HepG2 (cell line): ENCODE results near the gene MAN2A1. TPM values are rescaled to one million over a fixed set of nuclear protein-coding genes. Genes with fewer than 3 reads are reported as not detected.

Experiments used
- ATAC-seq: fragments of 200-7000 bp; cut with Tn5 transposase; 3 replicates; pipeline ENCODE4 v1.9.1; 2020; ENCODE audit warnings: mild to moderate bottlenecking, moderate library complexity
- BruUV-seq: library from RNA; stranded (reverse); fragments of 400-500 nt; replicated peaks from 2 replicates; lab custom pipeline; 2021; lab: Mats Ljungman, UMichigan
- CTCF ChIA-PET: fragments of 300-600 bp; formaldehyde crosslinking; extraction: SDS; loops from one replicate; lab custom pipeline; 2021; ENCODE audit warnings: low total read pairs, inconsistent platforms, low intra/inter-chr PET ratio; lab: Yijun Ruan, JAX
- POLR2A ChIA-PET: fragments of 350-600 bp; sonication (Branson Sonifier 250); formaldehyde crosslinking; loops from one replicate; lab custom pipeline; 2020; ENCODE audit warnings: antibody characterized with exemption, inconsistent platforms; lab: Yijun Ruan, JAX
- DNase-seq: peaks from one replicate; pipeline ENCODE4 v3.0.0-alpha.2; 2015; ENCODE audit warnings: low spot score
- FAIRE-seq: peaks from 3 replicates; lab custom pipeline; 2011; peaks lifted over from hg19 to GRCh38; lab: Jason Lieb, UNC
- H2AFZ ChIP-seq: one replicate; pipeline ENCODE4 v1.6.1; 2011; ENCODE audit warnings: low read length, inconsistent platforms
- H3K27ac ChIP-seq: fragments of 300-600 bp; 3 replicates; pipeline ENCODE4 v1.8.0; 2011; ENCODE audit warnings: mixed run types, mild to moderate bottlenecking, mixed read lengths, low read length, inconsistent platforms; ENCODE audit not compliant: insufficient read depth; ENCODE audit errors: extremely low read length
- H3K27me3 ChIP-seq, 2 experiments: fragments of 200-600 bp in 1 of 2; 2 replicates in 1 of 2; 3 replicates in 1 of 2; pipeline versions ENCODE4 v1.6.0 to v1.8.0; 2011; ENCODE audit warnings: low read length in 2 of 2, mild to moderate bottlenecking in 2 of 2, moderate library complexity in 2 of 2, inconsistent platforms in 1 of 2; ENCODE audit not compliant: insufficient read depth in 2 of 2, control insufficient read depth in 1 of 2
- H3K36me3 ChIP-seq, 2 experiments: fragments of 200-600 bp in 1 of 2; replicated peaks in 1 of 2; 2 replicates in 1 of 2; 3 replicates in 1 of 2; pipeline versions ENCODE4 v1.5.1 to v1.8.0; 2011; ENCODE audit warnings: low read length in 2 of 2, inconsistent platforms in 1 of 2; ENCODE audit not compliant: insufficient read depth in 2 of 2, control insufficient read depth in 1 of 2
- H3K4me1 ChIP-seq: 2 replicates; pipeline ENCODE4 v1.5.1; 2012; ENCODE audit warnings: low read length, inconsistent platforms; ENCODE audit not compliant: insufficient read depth
- H3K4me2 ChIP-seq: 2 replicates; pipeline ENCODE4 v1.6.0; 2011; ENCODE audit warnings: low read depth, low read length, inconsistent platforms
- H3K4me3 ChIP-seq, 3 experiments: fragments of 200-600 bp in 1 of 3; sonication (generic), shearing (Covaris generic) in 1 of 3; replicated peaks in 1 of 3; 2 replicates each; pipeline ENCODE4 v1.5.1; 2011 to 2016; ENCODE audit warnings: low read length in 3 of 3, inconsistent platforms in 2 of 3, low read depth in 2 of 3, mild to moderate bottlenecking in 2 of 3, control low read depth in 1 of 3, mixed read lengths in 1 of 3; ENCODE audit not compliant: insufficient read depth in 1 of 3
- H3K79me2 ChIP-seq: one replicate; pipeline ENCODE4 v1.6.1; 2011; ENCODE audit warnings: low read length, inconsistent platforms; ENCODE audit not compliant: insufficient read depth
- H3K9ac ChIP-seq: 2 replicates; pipeline ENCODE4 v1.6.0; 2011; ENCODE audit warnings: mild to moderate bottlenecking, low read depth, low read length, inconsistent platforms; ENCODE audit not compliant: insufficient read depth
- H3K9me3 ChIP-seq: 2 replicates; pipeline ENCODE4 v1.5.1; 2012; ENCODE audit warnings: mild to moderate bottlenecking, low read length
- H4K20me1 ChIP-seq: 2 replicates; pipeline ENCODE4 v1.6.0; 2011; ENCODE audit warnings: inconsistent platforms, mild to moderate bottlenecking, low read length, moderate library complexity; ENCODE audit not compliant: insufficient read depth
- FOXP4 ChIP-seq: sonication (generic); formaldehyde crosslinking; IDR thresholded peaks from 2 replicates; pipeline ENCODE4 v1.4.0; 2020; ENCODE audit warnings: missing genetic modification reagents
- GATAD2A ChIP-seq: IDR thresholded peaks from 2 replicates; pipeline ENCODE4 v1.6.1; 2016
- HNRNPL ChIP-seq: fragments of 200-400 bp; formaldehyde crosslinking; IDR thresholded peaks from 2 replicates; pipeline ENCODE4 v1.6.1; 2017; ENCODE audit warnings: mild to moderate bottlenecking, low read depth, low read length
- IKZF1 ChIP-seq: fragments of 450-650 bp; IDR thresholded peaks from 2 replicates; pipeline ENCODE4 v1.7.1; 2016
- PITX1 ChIP-seq: sonication (generic); formaldehyde crosslinking; IDR thresholded peaks from 2 replicates; pipeline ENCODE4 v1.5.1; 2020; ENCODE audit warnings: mild to moderate bottlenecking, missing genetic modification reagents
- REPIN1 ChIP-seq: sonication (generic); formaldehyde crosslinking; IDR thresholded peaks from 2 replicates; pipeline ENCODE4 v1.8.0; 2022; ENCODE audit warnings: missing genetic modification reagents, low read depth, mild to moderate bottlenecking, borderline replicate concordance
- RFX1 ChIP-seq: fragments of 450-650 bp; IDR thresholded peaks from 2 replicates; pipeline ENCODE4 v1.6.1; 2017
- SETDB1 ChIP-seq: sonication (generic); formaldehyde crosslinking; IDR thresholded peaks from 2 replicates; pipeline ENCODE4 v1.5.1; 2020; ENCODE audit warnings: missing genetic modification reagents, mild to moderate bottlenecking, borderline replicate concordance
- STAT5B ChIP-seq: sonication (generic); formaldehyde crosslinking; IDR thresholded peaks from 2 replicates; pipeline ENCODE4 v1.4.0; 2020; ENCODE audit warnings: missing genetic modification reagents
- ZFP90 ChIP-seq: sonication (generic); formaldehyde crosslinking; IDR thresholded peaks from 2 replicates; pipeline ENCODE4 v1.8.0; 2022; ENCODE audit warnings: missing genetic modification reagents, mild to moderate bottlenecking, inconsistent platforms, borderline replicate concordance
- ZIK1 ChIP-seq: sonication (generic); formaldehyde crosslinking; IDR thresholded peaks from 2 replicates; pipeline ENCODE4 v1.5.0; 2020; ENCODE audit warnings: mild to moderate bottlenecking, low read depth, missing genetic modification reagents, borderline replicate concordance
- ZNF432 ChIP-seq: sonication (generic); formaldehyde crosslinking; IDR thresholded peaks from 2 replicates; pipeline ENCODE4 v1.5.0; 2020; ENCODE audit warnings: missing genetic modification reagents, mild to moderate bottlenecking, borderline replicate concordance
- ZNF550 ChIP-seq: sonication (generic); formaldehyde crosslinking; IDR thresholded peaks from 2 replicates; pipeline ENCODE4 v1.4.0; 2020; ENCODE audit warnings: mild to moderate bottlenecking, missing genetic modification reagents, borderline replicate concordance
- ZNF589 ChIP-seq: sonication (generic); formaldehyde crosslinking; conservative IDR thresholded peaks from 2 replicates; pipeline ENCODE4 v1.8.0; 2022; ENCODE audit warnings: mild to moderate bottlenecking, moderate library complexity, missing genetic modification reagents
- ZNF615 ChIP-seq: sonication (generic); formaldehyde crosslinking; IDR thresholded peaks from 2 replicates; pipeline ENCODE4 v1.5.0; 2020; ENCODE audit warnings: mild to moderate bottlenecking, missing genetic modification reagents, borderline replicate concordance
- WGBS: methylation state at CpG from one replicate; pipeline ENCODE4 v1.1.6; 2017; ENCODE audit warnings: low lambda C conversion rate; 5-methylcytosine and 5-hydroxymethylcytosine counted together
- in situ Hi-C: cut with HindIII; loops from 2 replicates; pipeline ENCODE4 v1.10.0; 2017; ENCODE audit warnings: low pct_unique_long_range_greater_than_20kb; ENCODE audit not compliant: extremely low pct_ligation_motif_present
- intact Hi-C: fragments of 100-400 bp; cut with micrococcal nuclease; formaldehyde crosslinking; loops from one replicate; pipeline ENCODE4 v1.10.0; 2022; ENCODE audit not compliant: unreplicated experiment
- polyA plus RNA-seq, 8 experiments: library from polyadenylated mRNA; depleted of rRNA in 3 of 8; stranded (reverse) in 7 of 8; unstranded in 1 of 8; fragments of >200 nt; fragmentation: Illumina TruSeq in 4 of 8; extraction: Trizol in 4 of 8; gene quantifications; 2 replicates each; pipeline versions ENCODE4 v1.2.1 to v1.2.3, GENCODE V29; 2011 to 2016; ENCODE audit warnings: low read depth in 4 of 8, missing spikeins in 1 of 8, mixed read lengths in 1 of 8; ENCODE audit not compliant: insufficient read depth in 1 of 8
- total RNA-seq, 5 experiments: library from RNA; depleted of rRNA; stranded (reverse); fragments of >200 nt; fragmentation: Illumina TruSeq; extraction: Trizol; gene quantifications; 2 replicates each; pipeline ENCODE4 v1.2.3, GENCODE V29; 2016; ENCODE audit warnings: low read depth in 1 of 5

MAN2A1 gene
- total and polyA plus RNA-seq, 2 of the 13 experiments (the other 11 are each of a cell fraction or from before 2014, with no cell fraction given) = 56.2 to 80.5 TPM

- no TSS peak for BruUV-seq
- Histone ChIP-seq H3K4me3 (no peak overlapping the region), H3K9me3 (no peaks in the 10 kb centered on the region), H3K27me3 (no peaks in the 10 kb centered on the region), H3K9ac (no peak overlapping the region), H3K4me2 (no peak overlapping the region), H3K27ac (no peak overlapping the region), H3K79me2 (no peaks in the 10 kb centered on the region), H4K20me1 (no peaks in the 10 kb centered on the region), H3K36me3 (no peaks in the 10 kb centered on the region), H2AFZ (peak overlapping the region; percentile 39), H3K4me1 (peaks cover 50% of the 10 kb centered on the region)
- ChIA-PET CTCF (no interaction called here), POLR2A (no interaction called here)
- intact Hi-C loops (no loop called here), in situ Hi-C loops (loop anchor here (10.0 kb wide), 1 partner anchor 87 kb away; no protein-coding TSS in a partner anchor)
- FAIRE-seq (no peak), ATAC-seq (no peak), DNase-seq (no peak)
- WGBS = 93% methylated on average over 2 of the region's 2 CpGs
- TF ChIP-seq ZNF550 (no peak), PITX1 (no peak), STAT5B (CRISPR knock-in tag) (no peak), IKZF1 (no peak), ZIK1 (CRISPR knock-in tag) (no peak), ZNF615 (CRISPR knock-in tag) (no peak), ZNF432 (no peak)
These were observed 218.0 kb downstream of the MAN2A1 start for GRCh38 chr5:109907731-109908130.

- no peak for FAIRE-seq
- Histone ChIP-seq H3K9ac (no peak overlapping the region), H3K4me3 (no peak overlapping the region), H3K36me3 (no peaks in the 10 kb centered on the region), H2AFZ (peak overlapping the region; percentile 12), H4K20me1 (no peaks in the 10 kb centered on the region), H3K9me3 (no peaks in the 10 kb centered on the region), H3K4me2 (no peak overlapping the region), H3K4me1 (peaks cover 43% of the 10 kb centered on the region), H3K27ac (no peak overlapping the region), H3K27me3 (no peaks in the 10 kb centered on the region), H3K79me2 (no peaks in the 10 kb centered on the region)
- intact Hi-C loops = no loop called here
- TF ChIP-seq GATAD2A (CRISPR knock-in tag) = no peak
- no peak for TF ChIP-seq FOXP4 (CRISPR knock-in tag)
- TF ChIP-seq REPIN1 (CRISPR knock-in tag) = no peak
- TF ChIP-seq ZFP90 (CRISPR knock-in tag) = no peak
- TF ChIP-seq HNRNPL = no peak
- TF ChIP-seq SETDB1 (CRISPR knock-in tag) = no peak
- TF ChIP-seq ZNF589 (CRISPR knock-in tag) = no peak
- TF ChIP-seq RFX1 = no peak
- POLR2A ChIA-PET = no interaction called here
- no peak for ATAC-seq
- in situ Hi-C loops = loop anchor here (10.0 kb wide), 1 partner anchor 86 kb away; no protein-coding TSS in a partner anchor
- no peak for DNase-seq
- 95% methylated on average over 3 of the region's 3 CpGs for WGBS
- CTCF ChIA-PET = no interaction called here
- no TSS peak for BruUV-seq
These were observed 218.6 kb downstream of the MAN2A1 start for GRCh38 chr5:109908366-109908765.
